ENCODE data around the gene ALKAL2.

Gene ALKAL2

DNA sequence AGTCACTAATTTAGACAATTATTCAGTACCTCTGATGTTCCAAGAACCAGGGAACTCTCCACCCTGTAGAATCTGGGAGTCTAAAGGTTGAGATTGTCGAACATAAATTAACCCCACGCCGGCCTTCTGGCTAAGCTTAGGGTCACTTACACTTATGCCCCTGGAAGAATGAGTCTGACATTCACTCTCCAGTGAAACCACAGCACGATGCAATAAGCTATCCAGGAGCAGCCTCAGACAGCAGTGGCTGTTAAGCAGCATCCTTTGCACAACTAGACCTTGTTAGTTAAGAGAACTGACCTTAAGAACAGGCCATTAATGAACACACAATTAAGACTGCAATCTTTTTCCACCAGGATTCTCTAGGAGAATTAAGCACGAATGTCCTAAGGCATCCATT lies 49.0 kb downstream of the ALKAL2 start:
- no peak for DNase-seq

DNA sequence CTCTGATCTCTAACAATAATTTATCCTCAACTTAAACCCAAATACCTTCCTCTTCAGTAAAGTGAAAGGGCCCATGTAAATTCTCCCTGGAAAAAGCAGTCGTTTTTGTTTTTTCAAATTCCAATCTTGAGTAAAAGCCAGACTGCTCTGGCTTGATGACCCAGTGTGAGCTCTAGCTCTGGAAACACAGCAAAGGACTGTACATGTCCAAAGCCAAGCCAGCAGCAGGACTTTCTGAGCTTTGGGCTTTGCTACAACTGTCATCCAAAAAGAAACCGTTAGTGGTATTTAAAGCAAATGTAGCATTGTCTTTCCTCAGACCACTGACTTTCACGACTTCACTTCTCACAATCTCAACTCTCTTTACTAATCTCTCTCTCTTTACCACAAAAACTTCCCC lies 49.5 kb downstream of the ALKAL2 start:
- DNase-seq = no peak

DNA sequence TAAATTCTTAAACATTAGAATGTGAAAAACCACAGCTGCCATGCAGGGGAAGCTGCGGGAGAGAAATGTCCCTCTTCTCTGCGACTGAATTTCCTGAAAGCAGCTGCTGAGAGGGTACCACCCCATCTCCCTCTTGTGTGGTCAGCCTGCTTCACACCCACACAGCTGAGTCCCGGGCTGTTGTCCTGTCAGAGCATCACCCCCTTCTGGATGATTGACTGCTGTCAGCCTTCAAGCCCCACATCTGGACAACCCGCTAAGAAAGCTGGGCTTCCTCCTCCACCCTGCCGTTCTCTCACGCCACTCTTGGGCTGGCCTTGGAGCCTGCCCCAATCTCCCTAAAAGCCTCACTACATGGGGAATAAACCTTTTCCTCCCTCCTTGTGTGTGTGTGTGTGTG lies 50.0 kb downstream of the ALKAL2 start:
- DNase-seq = no peak

DNA sequence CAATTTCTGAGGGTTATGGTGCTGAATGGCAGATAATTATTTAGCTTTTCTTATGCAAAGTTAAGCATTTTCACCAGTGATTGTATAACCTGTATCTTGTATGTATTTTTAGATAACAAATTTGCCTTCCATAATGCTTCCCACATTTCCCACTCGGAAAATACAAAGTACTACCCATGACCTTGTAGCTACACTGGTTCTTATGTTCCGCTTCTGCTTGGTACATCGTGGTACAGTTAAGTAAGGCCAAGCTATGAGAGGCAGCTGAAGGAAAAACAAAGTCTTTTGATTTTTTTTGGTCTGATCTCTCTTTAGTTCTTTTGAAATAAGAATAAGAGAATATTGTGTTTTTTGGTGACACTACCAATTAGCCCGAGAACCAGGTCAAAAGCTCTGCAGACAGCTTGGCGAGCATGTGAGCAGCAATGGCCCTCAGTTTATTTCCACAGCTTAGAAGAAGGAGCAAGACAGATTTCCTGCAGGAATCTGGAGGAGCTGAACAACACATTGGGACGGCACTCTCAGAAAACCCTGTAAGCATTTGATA lies 50.8 kb downstream of the ALKAL2 start:
- DNase-seq = no peak

DNA sequence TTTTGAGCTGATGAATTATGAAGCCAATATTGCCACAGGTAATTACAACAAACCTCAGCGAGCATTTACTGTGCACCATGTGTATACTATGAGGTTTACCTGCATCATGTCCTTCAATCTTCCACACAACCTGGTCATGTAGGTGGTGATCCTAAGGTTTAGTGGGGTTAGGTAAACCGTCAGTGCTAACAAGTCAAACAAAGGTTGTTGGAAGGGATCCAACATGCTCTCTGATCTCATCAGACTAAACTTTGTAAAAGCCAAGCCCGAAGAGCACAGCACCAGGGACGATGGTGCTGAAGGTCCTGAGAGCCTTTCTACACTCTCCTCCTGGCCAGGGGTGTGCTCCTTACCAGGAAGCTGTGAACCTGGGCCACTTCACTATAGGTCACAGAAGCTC lies 53.5 kb downstream of the ALKAL2 start:
- DNase-seq = no peak

DNA sequence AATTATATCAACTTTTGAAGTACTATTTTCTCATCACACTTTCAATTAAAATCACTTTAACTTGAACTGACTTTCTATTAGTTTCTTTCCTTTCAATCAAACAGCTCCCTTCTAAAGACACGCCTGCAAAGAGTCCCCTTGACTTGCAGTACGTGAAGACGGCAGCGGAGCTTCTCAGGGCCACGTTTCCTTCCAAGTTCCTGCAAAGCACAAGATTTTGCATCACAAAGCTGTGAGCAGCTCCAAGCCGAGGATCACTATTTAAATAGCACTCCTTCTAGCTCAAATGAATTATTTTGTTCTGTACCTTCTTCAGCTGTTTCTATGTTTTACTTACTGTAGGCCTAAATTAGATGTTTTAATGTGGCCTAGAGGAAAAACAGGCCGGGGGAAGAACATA lies 54.9 kb downstream of the ALKAL2 start:
- DNase-seq = no peak

DNA sequence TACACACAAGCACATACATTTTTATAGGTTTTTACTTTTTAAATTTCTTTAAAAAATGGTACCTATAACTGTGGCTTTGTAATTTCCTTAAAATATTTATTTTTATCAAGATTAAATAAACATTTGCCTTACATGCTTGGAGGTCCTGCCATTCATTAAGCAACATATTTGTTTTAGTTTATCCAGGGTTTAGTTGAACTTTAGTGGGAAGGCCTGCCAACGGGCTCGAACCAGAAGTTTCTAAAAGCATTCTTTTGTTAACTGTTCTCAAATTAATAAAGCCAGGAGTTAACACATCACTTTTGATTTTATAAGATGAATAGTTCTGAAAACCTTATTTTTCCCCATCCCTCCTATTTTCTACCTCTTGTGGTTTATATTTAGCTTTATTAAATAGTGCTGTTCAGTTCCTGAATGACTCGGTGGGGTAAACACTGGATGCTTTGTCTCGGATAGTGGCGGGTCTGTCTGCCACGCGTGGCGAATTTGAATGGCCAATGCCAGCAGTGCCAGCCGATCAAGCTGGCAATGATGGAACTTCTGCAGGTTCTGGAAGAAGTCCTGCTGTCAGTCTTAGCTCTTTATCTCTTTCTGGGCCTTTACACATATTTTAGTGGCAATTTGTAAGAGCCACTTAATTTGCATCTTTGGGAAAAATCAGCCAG lies 56.2 kb downstream of the ALKAL2 start:
- no peak for DNase-seq

All from stimulated activated naive CD4-positive, alpha-beta T cell treated with Interleukin-2 at 50 U/mL for 16 hours (primary cell).